SK-N-DZ (cell line): Measurements from ENCODE around the gene RNMT.

Experiments
- DNase-seq: peaks from one replicate; pipeline ENCODE4 v3.0.0-alpha.2; 2015; ENCODE audit warnings: low spot score
- small RNA-seq, 2 experiments: library from RNA; depleted of rRNA; stranded (forward); fragments of <200 nt; gene quantifications; one replicate each; pipeline ENCODE3, GENCODE V24; 2014

The RNMT gene

GRCh38 chr18:13811993-13812392 is 85.5 kb downstream of the RNMT start:
- DNase-seq: no peak

- peak; percentile 64 for DNase-seq
These were observed 86.9 kb downstream of the RNMT start for GRCh38 chr18:13813271-13813849.

Small RNAs within 50 kb of the gene (small RNA-seq; reads per million reads assigned to genes)
- gene AP001525.1 (0 reads per million in 2 experiments), gene RN7SL362P (0 to 0.04 reads per million in 2 experiments)
